Loucy (cell line): ENCODE data around the gene SHROOM2.

Source experiments
- H2AFZ ChIP-seq: fragments of 200-600 bp; sonication (generic); 2 replicates; pipeline ENCODE4 v1.6.0; 2016; ENCODE audit warnings: antibody characterized with exemption, mild to moderate bottlenecking, low read length, moderate library complexity
- H3F3A ChIP-seq: fragments of 200-600 bp; 2 replicates; pipeline ENCODE4 v1.6.0; 2016; ENCODE audit warnings: antibody characterized with exemption, low read depth, mild to moderate bottlenecking
- H3K27me3 ChIP-seq: fragments of 200-600 bp; sonication (generic); 2 replicates; pipeline ENCODE4 v1.6.1; 2014; ENCODE audit warnings: low read length, mild to moderate bottlenecking; ENCODE audit not compliant: insufficient read depth, poor library complexity, severe bottlenecking
- H3K36me3 ChIP-seq: fragments of 200-600 bp; sonication (generic); 2 replicates; pipeline ENCODE4 v1.6.1; 2016; ENCODE audit warnings: low read length; ENCODE audit not compliant: insufficient read depth
- H3K4me1 ChIP-seq: fragments of 200-600 bp; sonication (generic); 2 replicates; pipeline ENCODE4 v1.5.1; 2014; ENCODE audit warnings: low read length, mild to moderate bottlenecking; ENCODE audit not compliant: insufficient read depth, poor library complexity, severe bottlenecking
- H3K4me2 ChIP-seq: fragments of 200-600 bp; sonication (generic); 2 replicates; pipeline ENCODE4 v1.6.0; 2014; ENCODE audit warnings: antibody characterized with exemption, low read length, low read depth, mild to moderate bottlenecking; ENCODE audit not compliant: poor library complexity, severe bottlenecking
- H3K4me3 ChIP-seq: fragments of 200-600 bp; sonication (generic); 2 replicates; pipeline ENCODE4 v1.5.1; 2014; ENCODE audit warnings: low read length, mild to moderate bottlenecking, mixed read lengths; ENCODE audit not compliant: poor library complexity, severe bottlenecking
- H3K79me2 ChIP-seq: fragments of 200-600 bp; sonication (generic); 2 replicates; pipeline ENCODE4 v1.6.1; 2014; ENCODE audit warnings: low read length; ENCODE audit not compliant: insufficient read depth
- H3K9ac ChIP-seq: fragments of 200-600 bp; sonication (generic); 2 replicates; pipeline ENCODE4 v1.6.0; 2014; ENCODE audit warnings: mild to moderate bottlenecking, low read depth, low read length, moderate library complexity; ENCODE audit not compliant: poor library complexity, severe bottlenecking
- H3K9me2 ChIP-seq: fragments of 200-600 bp; sonication (generic); replicated peaks from 2 replicates; pipeline ENCODE4 v1.6.1; 2016; ENCODE audit warnings: low read depth, low read length, mixed read lengths
- H3K9me3 ChIP-seq: fragments of 200-600 bp; sonication (generic); 2 replicates; pipeline ENCODE4 v1.6.1; 2014; ENCODE audit warnings: mild to moderate bottlenecking, antibody characterized with exemption, low read length, low read depth; ENCODE audit not compliant: insufficient read depth
- H4K20me1 ChIP-seq: fragments of 200-600 bp; sonication (generic); 2 replicates; pipeline ENCODE4 v1.6.0; 2014; ENCODE audit warnings: antibody characterized with exemption, low read length, mild to moderate bottlenecking; ENCODE audit not compliant: insufficient read depth, poor library complexity, severe bottlenecking
- CTCF ChIP-seq: fragments of 200-600 bp; sonication (generic); conservative IDR thresholded peaks from 2 replicates; pipeline ENCODE4 v1.5.1; 2014; ENCODE audit warnings: mild to moderate bottlenecking, antibody characterized with exemption, low read length
- EZH2phosphoT487 ChIP-seq: fragments of 200-600 bp; IDR thresholded peaks from 2 replicates; pipeline ENCODE4 v1.6.1; 2018; ENCODE audit warnings: antibody characterized with exemption, mild to moderate bottlenecking, moderate library complexity, borderline replicate concordance

Gene SHROOM2

GRCh38 chrX:9785944-9786797, at the start of gene SHROOM2:
Gene SHROOM2 (plus strand): TSS chrX:9786429. CDS start chrX:9786546, 117 bp downstream.
- Histone ChIP-seq H3K9me2 (no peaks in the 10 kb centered on the region), H3F3A (no peaks in the 10 kb centered on the region), H3K36me3 (no peaks in the 10 kb centered on the region), H3K79me2 (no peaks in the 10 kb centered on the region), H3K9me3 (no peaks in the 10 kb centered on the region), H3K4me1 (no peaks in the 10 kb centered on the region), H3K9ac (no peak within 1 kb of the TSS), H3K4me3 (no peak within 1 kb of the TSS), H4K20me1 (no peaks in the 10 kb centered on the region), H2AFZ (no peak within 1 kb of the TSS), H3K4me2 (no peak within 1 kb of the TSS), H3K27me3 (no peaks in the 10 kb centered on the region)
- TF ChIP-seq CTCF = no peak
- TF ChIP-seq EZH2phosphoT487 = no peak

GRCh38 chrX:9737363-9737762, 48.9 kb upstream of the SHROOM2 start:
- no peaks in the 10 kb centered on the region for H4K20me1 ChIP-seq
- H3K4me2 ChIP-seq = no peak overlapping the region
- no peak overlapping the region for H3K9ac ChIP-seq
- no peaks in the 10 kb centered on the region for H3K79me2 ChIP-seq
- no peak for TF ChIP-seq CTCF
- no peak for TF ChIP-seq EZH2phosphoT487
- no peaks in the 10 kb centered on the region for H3K9me3 ChIP-seq
- no peaks in the 10 kb centered on the region for H3K4me1 ChIP-seq
- no peaks in the 10 kb centered on the region for H3K9me2 ChIP-seq
- H3K27me3 ChIP-seq = peaks cover 20% of the 10 kb centered on the region
- H3F3A ChIP-seq = no peaks in the 10 kb centered on the region
- no peaks in the 10 kb centered on the region for H3K36me3 ChIP-seq
- no peak overlapping the region for H3K4me3 ChIP-seq
- H2AFZ ChIP-seq = no peak overlapping the region

GRCh38 chrX:9738151-9738550, 48.1 kb upstream of the SHROOM2 start:
- Histone ChIP-seq H3K9ac (no peak overlapping the region), H3F3A (no peaks in the 10 kb centered on the region), H4K20me1 (no peaks in the 10 kb centered on the region), H3K9me2 (no peaks in the 10 kb centered on the region), H3K4me1 (no peaks in the 10 kb centered on the region), H3K4me2 (no peak overlapping the region), H2AFZ (no peak overlapping the region), H3K9me3 (no peaks in the 10 kb centered on the region), H3K27me3 (peaks cover 27% of the 10 kb centered on the region), H3K79me2 (no peaks in the 10 kb centered on the region), H3K36me3 (no peaks in the 10 kb centered on the region), H3K4me3 (no peak overlapping the region)
- TF ChIP-seq CTCF = no peak
- no peak for TF ChIP-seq EZH2phosphoT487
